ENCODE data around the gene ORM1. TPM values are rescaled to one million over a fixed set of nuclear protein-coding genes. Genes with fewer than 3 reads are reported as not detected.

ORM1 gene
- total and polyA plus RNA-seq, 12 donors: 0.13 to 0.70 (median 0.55) TPM; not detected in 7

DNA sequence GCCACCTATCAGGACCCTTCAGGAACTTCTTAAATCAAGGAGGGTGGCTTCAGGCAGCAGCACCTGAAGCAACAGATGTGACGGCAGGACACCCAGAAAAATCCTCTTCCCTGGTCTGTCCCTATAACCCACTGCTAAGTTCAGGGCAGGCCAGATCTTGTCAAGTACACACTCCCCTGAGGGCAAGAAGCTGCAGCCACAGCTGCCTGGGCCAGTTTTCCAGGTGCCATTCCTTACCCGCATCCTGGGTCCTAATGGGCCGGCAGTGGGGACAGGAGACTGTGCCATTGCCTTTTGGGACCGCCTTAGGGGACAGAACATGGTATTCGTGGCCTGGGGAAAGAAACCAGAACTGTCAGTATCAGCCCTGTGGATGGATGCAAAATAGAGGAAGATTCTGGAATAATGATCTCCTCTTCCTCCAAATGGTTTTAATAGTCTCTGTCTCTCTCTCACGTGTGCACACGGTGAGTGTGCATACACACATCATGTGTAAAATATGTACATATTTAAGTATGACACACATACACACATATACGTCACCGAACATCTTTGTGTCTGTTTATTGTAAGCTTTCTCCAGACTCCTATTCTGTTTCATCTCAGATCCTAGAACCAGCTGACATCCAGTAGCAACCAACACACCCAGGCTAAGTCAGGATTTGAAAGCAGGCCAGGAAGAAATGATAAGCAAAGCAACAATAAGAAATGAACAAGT lies 20.7 kb downstream of the ORM1 start:
- Histone ChIP-seq H3K27ac (no peak overlapping the region), H3K9me3 (no peaks in the 10 kb centered on the region), H3K36me3 (peaks cover 0 to 100% (median 26%) of the 10 kb centered on the region in 9 donors), H3K4me1 (peaks cover 0 to 12% (median 0%) of the 10 kb centered on the region in 9 donors), H3K27me3 (no peaks in the 10 kb centered on the region), H3K4me3 (no peak overlapping the region)
- ATAC-seq: no peak
- WGBS, 2 donors: 87 to 88% methylated on average over 9 of the region's 9 CpGs
- TF ChIP-seq, protein P1, sequence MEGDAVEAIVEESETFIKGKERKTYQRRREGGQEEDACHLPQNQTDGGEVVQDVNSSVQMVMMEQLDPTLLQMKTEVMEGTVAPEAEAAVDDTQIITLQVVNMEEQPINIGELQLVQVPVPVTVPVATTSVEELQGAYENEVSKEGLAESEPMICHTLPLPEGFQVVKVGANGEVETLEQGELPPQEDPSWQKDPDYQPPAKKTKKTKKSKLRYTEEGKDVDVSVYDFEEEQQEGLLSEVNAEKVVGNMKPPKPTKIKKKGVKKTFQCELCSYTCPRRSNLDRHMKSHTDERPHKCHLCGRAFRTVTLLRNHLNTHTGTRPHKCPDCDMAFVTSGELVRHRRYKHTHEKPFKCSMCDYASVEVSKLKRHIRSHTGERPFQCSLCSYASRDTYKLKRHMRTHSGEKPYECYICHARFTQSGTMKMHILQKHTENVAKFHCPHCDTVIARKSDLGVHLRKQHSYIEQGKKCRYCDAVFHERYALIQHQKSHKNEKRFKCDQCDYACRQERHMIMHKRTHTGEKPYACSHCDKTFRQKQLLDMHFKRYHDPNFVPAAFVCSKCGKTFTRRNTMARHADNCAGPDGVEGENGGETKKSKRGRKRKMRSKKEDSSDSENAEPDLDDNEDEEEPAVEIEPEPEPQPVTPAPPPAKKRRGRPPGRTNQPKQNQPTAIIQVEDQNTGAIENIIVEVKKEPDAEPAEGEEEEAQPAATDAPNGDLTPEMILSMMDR (IDR thresholded peaks at IDR 0.05): no peak
- DNase-seq: no peak
- intact Hi-C loops (cut with DNase I): loop anchor here in 1 of 10 donors (5.0 kb wide), 2 partner anchors 34 to 309 kb away; no protein-coding TSS in a partner anchor

DNA sequence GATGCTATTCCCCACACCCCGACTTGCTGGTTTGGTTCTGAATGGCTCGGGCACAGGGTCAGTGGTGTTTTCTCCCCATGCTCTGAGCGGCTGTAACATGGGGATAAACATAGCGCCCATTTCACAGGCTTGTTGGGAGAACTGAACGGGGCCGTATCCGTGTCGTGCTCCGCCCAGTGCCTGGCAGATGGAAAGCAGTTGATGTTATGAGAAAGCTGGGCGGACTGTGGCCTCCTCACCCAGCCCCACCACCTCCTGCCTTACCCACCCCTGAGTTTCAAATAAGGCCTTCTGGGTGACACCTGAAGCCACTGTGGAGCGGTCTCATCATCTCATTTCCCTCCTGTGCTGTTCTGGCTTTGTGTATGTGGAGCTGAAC lies 21.3 kb downstream of the ORM1 start:
- intact Hi-C loops (cut with DNase I): loop anchor here in 1 of 10 donors (5.0 kb wide), 2 partner anchors 33 to 308 kb away; no protein-coding TSS in a partner anchor
- Histone ChIP-seq H3K27ac (no peak overlapping the region), H3K4me1 (peaks cover 0 to 18% (median 5%) of the 10 kb centered on the region in 9 donors), H3K36me3 (peaks cover 0 to 100% (median 30%) of the 10 kb centered on the region in 9 donors), H3K27me3 (no peaks in the 10 kb centered on the region), H3K9me3 (no peaks in the 10 kb centered on the region), H3K4me3 (no peak overlapping the region)
- DNase-seq: no peak
- 91 to 92% methylated on average over 11 of the region's 11 CpGs for WGBS, 2 donors
- no peak for ATAC-seq
- TF ChIP-seq, protein P1 (IDR thresholded peaks at IDR 0.05): no peak

DNA sequence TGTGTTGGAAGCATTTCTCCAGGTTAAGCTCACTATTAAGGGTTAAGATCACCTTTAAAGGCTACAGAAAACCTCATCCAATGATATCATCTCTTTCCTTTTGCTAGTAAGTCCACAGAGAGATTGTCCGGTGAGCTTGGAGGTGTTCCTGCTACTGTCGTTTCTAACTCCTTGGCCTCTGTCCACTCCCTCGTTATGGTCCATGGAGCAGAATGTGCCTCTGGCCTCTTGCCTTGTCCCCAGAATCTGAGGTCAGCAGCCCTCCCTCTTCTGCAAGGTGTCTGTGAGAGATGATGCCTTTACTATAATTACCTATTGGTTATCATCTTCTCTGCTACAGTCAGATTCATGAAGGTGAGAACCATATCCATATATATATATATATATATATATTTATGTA lies 21.8 kb downstream of the ORM1 start:
- DNase-seq: no peak

DNA sequence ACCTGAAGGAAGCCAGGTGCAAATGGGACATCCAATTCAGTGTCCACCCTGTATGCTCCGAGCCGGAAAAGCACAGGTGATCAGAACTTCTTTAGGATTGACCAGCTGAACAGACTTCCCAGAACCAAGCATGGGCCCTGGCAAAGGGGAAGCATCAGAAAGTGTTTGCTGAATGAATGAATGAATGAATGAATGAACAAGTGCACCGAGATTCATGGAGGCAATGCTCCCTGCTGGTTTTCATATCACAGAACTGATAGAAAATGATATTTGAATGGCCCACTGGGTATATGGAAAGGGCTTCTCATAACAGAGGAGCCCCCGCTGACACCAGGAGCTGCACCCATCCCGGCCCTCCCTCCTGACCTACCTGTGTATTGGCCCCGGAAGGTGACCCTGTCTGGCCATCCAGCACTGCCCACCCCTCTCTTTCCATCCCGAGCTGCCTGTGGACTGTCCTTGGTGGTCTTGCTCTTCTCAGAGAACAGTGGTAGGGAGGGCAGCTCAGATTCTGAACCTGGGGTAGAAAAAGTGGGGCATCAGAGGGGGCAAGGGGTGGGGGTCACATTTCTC lies 22.7 kb downstream of the ORM1 start:
- DNase-seq (no peak), ATAC-seq (no peak)
- no peak overlapping the region for H3K27ac ChIP-seq
- TF ChIP-seq, protein P1 (IDR thresholded peaks at IDR 0.05): no peak
- H3K36me3 ChIP-seq: peaks cover 0 to 100% (median 37%) of the 10 kb centered on the region in 9 donors
- no peaks in the 10 kb centered on the region for H3K27me3 ChIP-seq
- intact Hi-C loops (cut with DNase I): loop anchor here in 1 of 10 donors (5.0 kb wide), 1 partner anchor 52 kb away; no protein-coding TSS in a partner anchor
- H3K9me3 ChIP-seq: no peaks in the 10 kb centered on the region
- H3K4me3 ChIP-seq: no peak overlapping the region
- 96% methylated on average over 7 of the region's 7 CpGs for WGBS, 2 donors
- H3K4me1 ChIP-seq: peaks cover 0 to 25% (median 8%) of the 10 kb centered on the region in 9 donors

More for the DNA sequence above, 21.8 kb downstream of the ORM1 start:
- WGBS, 2 donors: 37 to 47% methylated on average over 3 of the region's 3 CpGs
- TF ChIP-seq, protein P1 (IDR thresholded peaks at IDR 0.05): no peak
- H3K4me3 ChIP-seq: no peak overlapping the region
- no peak for ATAC-seq
- peaks cover 0 to 100% (median 34%) of the 10 kb centered on the region in 9 donors for H3K36me3 ChIP-seq
- no peaks in the 10 kb centered on the region for H3K9me3 ChIP-seq
- intact Hi-C loops (cut with DNase I): loop anchor here in 2 of 10 donors (5.0 kb wide), 3 partner anchors 33 to 308 kb away; no protein-coding TSS in a partner anchor
- no peaks in the 10 kb centered on the region for H3K27me3 ChIP-seq
- peaks cover 0 to 23% (median 8%) of the 10 kb centered on the region in 9 donors for H3K4me1 ChIP-seq
- no peak overlapping the region for H3K27ac ChIP-seq

Measured in heart right ventricle (tissue), 16 donors.